A673 (cell line): ENCODE measurements around the gene PPA2. TPM values are rescaled to one million over a fixed set of nuclear protein-coding genes. Genes with fewer than 3 reads are reported as not detected.

Source experiments
- BruUV-seq: library from RNA; stranded (reverse); fragments of 400-500 nt; replicated peaks from 2 replicates; lab custom pipeline; 2021; lab: Mats Ljungman, UMichigan
- CTCF ChIA-PET: fragments of 300-600 bp; sonication (Branson Sonifier 250); formaldehyde crosslinking; loops from one replicate; lab custom pipeline; 2022; ENCODE audit warnings: antibody characterized with exemption; lab: Charles Lee
- POLR2A ChIA-PET: fragments of 300-600 bp; sonication (Branson Sonifier 250); formaldehyde crosslinking; loops from one replicate; lab custom pipeline; 2022; ENCODE audit warnings: antibody characterized with exemption; ENCODE audit not compliant: low non-redundant PET; lab: Charles Lee
- DNase-seq: peaks from one replicate; pipeline ENCODE4 v3.0.0-alpha.2; 2015; ENCODE audit warnings: low spot score
- H3K27ac ChIP-seq: fragments of 200-600 bp; sonication (generic); 2 replicates; pipeline ENCODE4 v1.5.1; 2016; ENCODE audit warnings: mixed run types, low read depth, mild to moderate bottlenecking, mixed read lengths, antibody characterized with exemption, low read length; ENCODE audit not compliant: poor library complexity, severe bottlenecking
- H3K27me3 ChIP-seq: fragments of 200-600 bp; sonication (generic); replicated peaks from 2 replicates; pipeline ENCODE4 v1.6.1; 2017; ENCODE audit warnings: mixed run types, low read depth, mild to moderate bottlenecking, mixed read lengths, antibody characterized with exemption, low read length; ENCODE audit not compliant: insufficient read depth, poor library complexity
- H3K36me3 ChIP-seq: fragments of 200-600 bp; sonication (generic); 2 replicates; pipeline ENCODE4 v1.6.1; 2016; ENCODE audit warnings: mixed run types, mild to moderate bottlenecking, mixed read lengths, antibody characterized with exemption, low read length; ENCODE audit not compliant: insufficient read depth, poor library complexity, severe bottlenecking
- H3K4me1 ChIP-seq: fragments of 200-600 bp; sonication (generic); 2 replicates; pipeline ENCODE4 v1.6.1; 2017; ENCODE audit warnings: mixed run types, mild to moderate bottlenecking, mixed read lengths, antibody characterized with exemption, low read length; ENCODE audit not compliant: insufficient read depth, poor library complexity, severe bottlenecking
- H3K4me3 ChIP-seq: fragments of 200-600 bp; sonication (generic); 2 replicates; pipeline ENCODE4 v1.5.1; 2016; ENCODE audit warnings: low read depth, mixed run types, mild to moderate bottlenecking, mixed read lengths, low read length; ENCODE audit not compliant: poor library complexity, severe bottlenecking
- H3K9me3 ChIP-seq: fragments of 200-600 bp; sonication (generic); 2 replicates; pipeline ENCODE4 v1.6.1; 2016; ENCODE audit warnings: mixed run types, low read depth, mild to moderate bottlenecking, mixed read lengths, antibody characterized with exemption, low read length; ENCODE audit not compliant: poor library complexity, severe bottlenecking
- CTCF ChIP-seq: fragments of 300-800, 200-600 bp; sonication (generic); conservative IDR thresholded peaks from 2 replicates; pipeline ENCODE4 v1.5.1; 2017; ENCODE audit warnings: low read depth, mild to moderate bottlenecking, antibody characterized with exemption, low read length, moderate library complexity, mixed read lengths
- EZH2 ChIP-seq: fragments of 200-600 bp; sonication (generic); IDR thresholded peaks from 2 replicates; pipeline ENCODE4 v1.6.1; 2017; ENCODE audit warnings: borderline replicate concordance, low read depth, mild to moderate bottlenecking, mixed read lengths, antibody characterized with exemption, low read length; ENCODE audit not compliant: poor library complexity, severe bottlenecking
- intact Hi-C: fragments of 100-400 bp; cut with micrococcal nuclease; formaldehyde crosslinking; loops from one replicate; pipeline ENCODE4 v1.10.0; 2022; ENCODE audit not compliant: unreplicated experiment
- total RNA-seq: library from RNA; stranded (reverse); gene quantifications from 2 replicates; pipeline ENCODE4 v1.2.3, GENCODE V29; 2021

Gene PPA2
- total RNA-seq, 1 experiment from 2014 or later: 136 TPM

- TF ChIP-seq CTCF (no peak), EZH2 (no peak)
- Histone ChIP-seq H3K27me3 (no peaks in the 10 kb centered on the region), H3K36me3 (no peaks in the 10 kb centered on the region), H3K9me3 (no peaks in the 10 kb centered on the region), H3K4me3 (no peak overlapping the region), H3K4me1 (no peaks in the 10 kb centered on the region), H3K27ac (no peak overlapping the region)
- BruUV-seq: no TSS peak
- intact Hi-C loops: no loop called here
- CTCF ChIA-PET: interaction anchor here (0.6 kb wide), 1 partner anchor 334 kb away, joined by 3 read pairs; no protein-coding TSS in a partner anchor
- no peak for DNase-seq
- POLR2A ChIA-PET: no interaction called here
Measured at GRCh38 chr4:105504744-105505143, 30.9 kb upstream of the PPA2 start.

GRCh38 chr4:105503484-105503883 is 29.6 kb upstream of the PPA2 start:
- POLR2A ChIA-PET: no interaction called here
- intact Hi-C loops: no loop called here
- Histone ChIP-seq H3K27ac (no peak overlapping the region), H3K27me3 (no peaks in the 10 kb centered on the region), H3K9me3 (no peaks in the 10 kb centered on the region), H3K36me3 (no peaks in the 10 kb centered on the region), H3K4me1 (no peaks in the 10 kb centered on the region), H3K4me3 (no peak overlapping the region)
- CTCF ChIA-PET: no interaction called here
- no TSS peak for BruUV-seq
- TF ChIP-seq EZH2: no peak
- TF ChIP-seq CTCF: no peak
- DNase-seq: no peak

- Histone ChIP-seq H3K4me3 (no peak overlapping the region), H3K36me3 (no peaks in the 10 kb centered on the region), H3K4me1 (no peaks in the 10 kb centered on the region), H3K9me3 (no peaks in the 10 kb centered on the region), H3K27ac (no peak overlapping the region), H3K27me3 (no peaks in the 10 kb centered on the region)
- POLR2A ChIA-PET: interaction anchor here (0.6 kb wide), 1 partner anchor 10 kb away, joined by 14 read pairs; no protein-coding TSS in a partner anchor
- peak; percentile 28 for DNase-seq
- BruUV-seq: no TSS peak
- CTCF ChIA-PET: interaction anchor here (0.6 to 1.3 kb wide), 2 partner anchors 12 to 23 kb away, joined by 4 read pairs; partner anchors contain the start of gene PPA2
- TF ChIP-seq CTCF: peak; percentile 43
- TF ChIP-seq EZH2: no peak
- intact Hi-C loops: no loop called here
Measured at GRCh38 chr4:105496899-105497298, 23.0 kb upstream of the PPA2 start.
